ENCODE data around the gene OR4E1. TPM values are rescaled to one million over a fixed set of nuclear protein-coding genes. Genes with fewer than 3 reads are reported as not detected.

Gene OR4E1
- total and polyA plus RNA-seq, 9 of the 15 experiments (the other 6 are each of a cell fraction or from before 2014, with no cell fraction given) = not detected

- Histone ChIP-seq H3K36me3 (ENCODE audit: control insufficient read depth, insufficient read depth, low read length) (no peaks in the 10 kb centered on the region), H2AFZ (ENCODE audit: low read depth, low read length) (no peak overlapping the region), H3K79me2 (ENCODE audit: control insufficient read depth, insufficient read depth, low read length) (no peaks in the 10 kb centered on the region), H3K4me3 (no peak overlapping the region), H3K4me1 (replicated peaks in 1 of 2; ENCODE audit: control insufficient read depth in 2 of 2, insufficient read depth in 2 of 2, low read length in 2 of 2) (no peaks in the 10 kb centered on the region), H3K9ac (ENCODE audit: insufficient read depth in 1 of 2, low read depth in 2 of 2, low read length in 2 of 2) (no peak overlapping the region), H3K4me2 (ENCODE audit: insufficient read depth, low read length) (no peak overlapping the region), H3K9me1 (ENCODE audit: control insufficient read depth, insufficient read depth, low read length) (no peaks in the 10 kb centered on the region), H4K20me1 (replicated peaks; ENCODE audit: control insufficient read depth, insufficient read depth, low read length) (no peaks in the 10 kb centered on the region), H3K27me3 (ENCODE audit: control insufficient read depth in 2 of 2, insufficient read depth in 2 of 2, low read length in 2 of 2) (no peaks in the 10 kb centered on the region; a peak in 1 of 5 replicates), H3K27ac (ENCODE audit: extremely low read depth, low read depth, low read length) (no peak overlapping the region), H3K9me3 (replicated peaks; ENCODE audit: control insufficient read depth, insufficient read depth, low read depth, low read length) (no peaks in the 10 kb centered on the region)
- FAIRE-seq (no peak), DNase-seq (ENCODE audit: extremely low read depth in 1 of 4, low spot score in 3 of 4) (no peak), ATAC-seq (no peak)
- no peak for TF ChIP-seq MEF2A (IDR thresholded peaks at IDR 0.05; ENCODE audit: control insufficient read depth, low read depth, low read length)
- in situ Hi-C loops (cut with MboI) = no loop called here
- intact Hi-C loops (cut with micrococcal nuclease) = no loop called here
- CTCF ChIA-PET (ENCODE audit: low intra/inter-chr PET ratio) = no interaction called here
- POLR2A ChIA-PET = interaction anchor here (0.5 to 0.8 kb wide), 3 partner anchors 76 to 919 kb away, joined by 3 to 5 read pairs (median 3); no protein-coding TSS in a partner anchor
- WGBS (ENCODE audit: insufficient coverage, low coverage, missing lambda C conversion rate) = 0% methylated on average over 1 of the region's 1 CpG
- BruUV-seq (replicated peaks) = no TSS peak
These were observed 21.3 kb downstream of the OR4E1 start for GRCh38 chr14:21652209-21652808.

- CTCF ChIA-PET (ENCODE audit: low intra/inter-chr PET ratio) = no interaction called here
- Histone ChIP-seq H3K9me1 (ENCODE audit: control insufficient read depth, insufficient read depth, low read length) (no peaks in the 10 kb centered on the region), H4K20me1 (replicated peaks; ENCODE audit: control insufficient read depth, insufficient read depth, low read length) (no peaks in the 10 kb centered on the region), H3K27ac (ENCODE audit: extremely low read depth, low read depth, low read length) (no peak overlapping the region), H3K4me1 (replicated peaks in 1 of 2; ENCODE audit: control insufficient read depth in 2 of 2, insufficient read depth in 2 of 2, low read length in 2 of 2) (no peaks in the 10 kb centered on the region), H3K4me3 (no peak overlapping the region), H3K9me3 (replicated peaks; ENCODE audit: control insufficient read depth, insufficient read depth, low read depth, low read length) (no peaks in the 10 kb centered on the region), H3K79me2 (ENCODE audit: control insufficient read depth, insufficient read depth, low read length) (no peaks in the 10 kb centered on the region), H3K27me3 (ENCODE audit: control insufficient read depth in 2 of 2, insufficient read depth in 2 of 2, low read length in 2 of 2) (no peaks in the 10 kb centered on the region; a peak in 1 of 5 replicates), H3K36me3 (ENCODE audit: control insufficient read depth, insufficient read depth, low read length) (no peaks in the 10 kb centered on the region), H3K9ac (ENCODE audit: insufficient read depth in 1 of 2, low read depth in 2 of 2, low read length in 2 of 2) (no peak overlapping the region), H3K4me2 (ENCODE audit: insufficient read depth, low read length) (no peak overlapping the region), H2AFZ (ENCODE audit: low read depth, low read length) (no peak overlapping the region)
- ATAC-seq = no peak
- intact Hi-C loops (cut with micrococcal nuclease) = no loop called here
- in situ Hi-C loops (cut with MboI) = no loop called here
- TF ChIP-seq SP1 (CRISPR knock-in tag; IDR thresholded peaks at IDR 0.05) (no peak), BMI1 (IDR thresholded peaks at IDR 0.05; ENCODE audit: low read length) (no peak), NFRKB (IDR thresholded peaks at IDR 0.05; ENCODE audit: low read depth) (no peak)
- POLR2A ChIA-PET = no interaction called here
- FAIRE-seq = no peak
- no peak for DNase-seq (ENCODE audit: extremely low read depth in 1 of 4, low spot score in 3 of 4)
- no TSS peak for BruUV-seq (replicated peaks)
These were observed 26.2 kb downstream of the OR4E1 start for GRCh38 chr14:21647380-21647779.

All from K562 (cell line).